ENCODE measurements around the gene CCDC85B. TPM values are rescaled to one million over a fixed set of nuclear protein-coding genes. Genes with fewer than 3 reads are reported as not detected.

Gene CCDC85B
- total RNA-seq, 2 experiments from 2014 or later = 25.5 to 45.0 TPM

- Mint-ChIP-seq H3K4me3 (no peak overlapping the region), H3K36me3 (ENCODE audit: low read depth) (no peaks in the 10 kb centered on the region), H3K27ac (no peak overlapping the region), H3K27me3 (peaks cover 2% of the 10 kb centered on the region), H3K4me1 (peaks cover 23% of the 10 kb centered on the region), H3K9me3 (ENCODE audit: low read depth) (no peaks in the 10 kb centered on the region)
- no peak for DNase-seq
- ChIA-PET POLR2A (interaction anchor here (0.6 kb wide), 1 partner anchor 18 kb away, joined by 5 read pairs; no protein-coding TSS in a partner anchor), CTCF (interaction anchor here (0.6 to 1.2 kb wide), 4 partner anchors 11 to 318 kb away, joined by 3 to 4 read pairs (median 3); no protein-coding TSS in a partner anchor)
- intact Hi-C loops (cut with DNase I, micrococcal nuclease) = no loop called here
- ATAC-seq = no peak
Observed at GRCh38 chr11:65912845-65913244, 22.4 kb downstream of the CCDC85B start.

DNA sequence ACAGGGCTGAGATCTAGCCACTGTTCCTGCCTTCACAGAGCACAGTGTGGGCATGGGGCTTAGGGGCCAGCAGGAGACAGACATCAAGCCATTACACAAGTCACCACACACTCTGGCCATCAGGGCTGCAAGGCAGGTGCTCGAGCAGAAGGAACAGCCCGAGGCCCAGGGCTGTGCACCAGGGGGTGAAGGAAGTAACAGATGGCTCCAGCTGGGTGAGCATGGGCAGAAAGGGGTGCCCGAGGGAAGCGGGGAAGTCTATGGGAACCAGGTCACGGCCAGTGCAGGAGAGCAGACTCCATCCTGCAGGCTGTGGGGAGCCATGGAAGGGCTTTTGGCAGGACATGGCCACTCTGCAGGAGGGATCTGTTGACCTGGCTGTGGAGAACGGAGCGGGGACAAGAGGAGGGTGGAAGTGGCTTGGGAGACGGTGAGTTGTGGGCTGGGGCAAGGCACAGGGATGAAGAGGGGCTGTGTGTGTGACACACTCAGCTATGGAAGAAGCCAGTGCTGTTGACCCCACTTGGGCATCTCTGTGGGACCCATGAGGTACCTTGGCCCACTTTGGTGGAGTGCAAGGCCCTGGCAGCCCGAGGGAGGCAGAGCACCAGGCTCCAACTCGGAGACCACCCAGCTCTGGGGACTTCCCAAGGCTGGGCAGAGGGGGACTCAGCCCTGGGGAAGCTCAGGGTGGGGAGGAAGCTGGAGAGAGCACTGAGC lies 24.8 kb downstream of the CCDC85B start:
- no peak for ATAC-seq
- peak overlapping the region; percentile 3 for H3K27ac Mint-ChIP-seq
- no peak overlapping the region for H3K4me3 Mint-ChIP-seq
- CTCF ChIA-PET = interaction anchor here (0.6 to 1.3 kb wide), 5 partner anchors 17 to 474 kb away, joined by 3 to 5 read pairs (median 3); partner anchors contain the start of gene CCDC85B
- DNase-seq = no peak
- intact Hi-C loops (cut with DNase I, micrococcal nuclease) = no loop called here
- POLR2A ChIA-PET = interaction anchor here (1.0 kb wide), 1 partner anchor 21 kb away, joined by 6 read pairs; no protein-coding TSS in a partner anchor
- peaks cover 22% of the 10 kb centered on the region for H3K4me1 Mint-ChIP-seq
- H3K27me3 Mint-ChIP-seq = peaks cover 2% of the 10 kb centered on the region
- peaks cover 2% of the 10 kb centered on the region for H3K36me3 Mint-ChIP-seq (ENCODE audit: low read depth)
- H3K9me3 Mint-ChIP-seq (ENCODE audit: low read depth) = no peaks in the 10 kb centered on the region

GRCh38 chr11:65915821-65916251 lies 25.4 kb downstream of the CCDC85B start:
- peaks cover 2% of the 10 kb centered on the region for H3K36me3 Mint-ChIP-seq (ENCODE audit: low read depth)
- peaks cover 2% of the 10 kb centered on the region for H3K27me3 Mint-ChIP-seq
- ChIA-PET CTCF (interaction anchor here (0.7 to 1.3 kb wide), 3 partner anchors 26 to 473 kb away, joined by 3 to 5 read pairs (median 3); partner anchors contain the start of gene CCDC85B), POLR2A (interaction anchor here (1.0 kb wide), 1 partner anchor 22 kb away, joined by 6 read pairs; no protein-coding TSS in a partner anchor)
- DNase-seq = peak; percentile 38
- H3K9me3 Mint-ChIP-seq (ENCODE audit: low read depth) = no peaks in the 10 kb centered on the region
- peaks cover 26% of the 10 kb centered on the region for H3K4me1 Mint-ChIP-seq
- no peak overlapping the region for H3K4me3 Mint-ChIP-seq
- no peak overlapping the region for H3K27ac Mint-ChIP-seq
- intact Hi-C loops (cut with DNase I, micrococcal nuclease) = no loop called here
- ATAC-seq = no peak

DNA sequence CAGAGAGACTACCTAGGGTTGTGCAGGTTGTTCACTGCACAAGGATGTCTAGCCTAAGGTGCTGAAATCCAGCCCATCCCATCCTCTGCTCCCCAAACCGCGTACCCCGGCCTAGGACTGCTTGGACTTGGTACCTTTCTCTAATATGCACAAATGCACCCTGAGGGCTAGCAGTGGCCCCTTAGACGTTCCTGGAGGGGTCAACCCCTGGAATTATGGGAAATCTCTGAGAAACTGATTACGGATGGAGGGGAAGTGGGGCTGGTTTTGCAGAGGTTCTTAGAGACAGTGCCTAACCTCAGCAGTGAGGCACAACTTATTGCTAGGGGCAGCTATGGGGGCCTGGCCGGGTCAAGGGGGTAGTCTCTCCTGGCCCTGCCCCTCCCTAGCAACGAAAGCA lies 25.9 kb downstream of the CCDC85B start:
- Mint-ChIP-seq H3K27me3 (peaks cover 2% of the 10 kb centered on the region), H3K4me1 (peaks cover 27% of the 10 kb centered on the region), H3K36me3 (ENCODE audit: low read depth) (peaks cover 2% of the 10 kb centered on the region), H3K9me3 (ENCODE audit: low read depth) (no peaks in the 10 kb centered on the region), H3K4me3 (peak overlapping the region; percentile 91), H3K27ac (peak overlapping the region; percentile 58)
- ATAC-seq (no peak), DNase-seq (no peak)
- POLR2A ChIA-PET = interaction anchor here (1.0 kb wide), 1 partner anchor 23 kb away, joined by 6 read pairs; no protein-coding TSS in a partner anchor
- CTCF ChIA-PET = interaction anchor here (0.7 to 1.3 kb wide), 3 partner anchors 26 to 473 kb away, joined by 3 to 5 read pairs (median 3); partner anchors contain the start of gene CCDC85B
- intact Hi-C loops (cut with DNase I, micrococcal nuclease) = no loop called here

- DNase-seq (no peak), ATAC-seq (no peak)
- H3K9me3 Mint-ChIP-seq (ENCODE audit: low read depth) = no peaks in the 10 kb centered on the region
- H3K36me3 Mint-ChIP-seq (ENCODE audit: low read depth) = peaks cover 6% of the 10 kb centered on the region
- ChIA-PET CTCF (interaction anchor here (0.7 to 1.8 kb wide), 4 partner anchors 8 to 57 kb away, joined by 4 to 10 read pairs (median 6); partner anchors contain the start of genes CCDC85B, FIBP and MUS81), POLR2A (no interaction called here)
- no peaks in the 10 kb centered on the region for H3K27me3 Mint-ChIP-seq
- intact Hi-C loops (cut with DNase I, micrococcal nuclease) = no loop called here
- peak overlapping the region; percentile 58 for H3K27ac Mint-ChIP-seq
- peaks cover 31% of the 10 kb centered on the region for H3K4me1 Mint-ChIP-seq
- H3K4me3 Mint-ChIP-seq = peak overlapping the region; percentile 91
Observed at GRCh38 chr11:65917077-65917433, 26.6 kb downstream of the CCDC85B start.

DNA sequence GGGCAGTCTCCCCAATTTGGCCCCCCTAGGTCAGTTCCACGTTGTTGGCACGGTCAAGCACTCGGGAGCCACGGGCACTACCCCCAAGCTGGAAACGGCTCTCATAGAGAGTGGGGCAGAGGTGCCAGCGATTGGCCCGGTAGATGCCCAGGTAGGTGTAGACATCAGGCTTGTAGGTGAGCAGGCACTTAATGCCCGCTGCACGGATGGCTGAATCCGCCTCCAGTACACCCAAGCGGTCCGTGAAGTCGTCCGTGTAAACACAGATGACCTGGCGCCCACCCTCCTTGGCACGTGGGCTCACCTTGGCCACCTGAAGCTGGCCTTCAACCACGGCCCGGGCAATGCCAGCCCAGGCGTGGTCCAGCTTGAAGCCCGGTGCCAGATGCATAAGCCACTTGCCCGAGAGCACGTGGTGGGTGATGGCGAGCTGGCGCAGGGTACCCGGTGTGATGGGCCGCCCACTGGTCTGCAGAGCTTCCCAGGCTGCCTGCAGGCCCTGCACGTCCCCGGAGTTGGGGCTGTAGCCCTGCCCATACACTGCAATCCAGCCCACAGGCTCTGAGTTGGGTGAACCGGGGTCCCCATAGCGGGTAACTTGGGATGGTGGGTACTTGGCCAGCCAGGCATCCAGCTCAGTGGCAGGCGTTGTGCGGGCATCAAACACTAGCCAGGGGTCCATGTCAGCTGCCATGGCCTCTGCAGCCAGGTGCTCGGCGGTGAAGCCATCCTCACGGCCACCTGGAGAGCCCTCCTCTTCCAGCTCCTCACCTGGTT lies 27.1 kb downstream of the CCDC85B start:
- ATAC-seq = no peak
- H3K27ac Mint-ChIP-seq = peak overlapping the region; percentile 86
- H3K36me3 Mint-ChIP-seq (ENCODE audit: low read depth) = peaks cover 11% of the 10 kb centered on the region
- H3K4me3 Mint-ChIP-seq = peak overlapping the region; percentile 91
- H3K4me1 Mint-ChIP-seq = peaks cover 35% of the 10 kb centered on the region
- ChIA-PET POLR2A (interaction anchor here (0.6 to 1.0 kb wide), 3 partner anchors 18 to 85 kb away, joined by 3 to 5 read pairs (median 3); partner anchors contain the start of genes CCDC85B and FOSL1), CTCF (interaction anchor here (0.6 to 1.8 kb wide), 7 partner anchors 9 to 200 kb away, joined by 3 to 10 read pairs (median 5); partner anchors contain the start of genes CCDC85B, FIBP, FOSL1 and MUS81)
- no peaks in the 10 kb centered on the region for H3K27me3 Mint-ChIP-seq
- intact Hi-C loops (cut with DNase I, micrococcal nuclease) = loop anchor here (2.0 kb wide), 4 partner anchors 29 to 343 kb away; partner anchors contain the start of genes CFL1 (in 1 of the 2), FIBP (in 1 of the 2) and SART1 (in 1 of the 2)
- no peaks in the 10 kb centered on the region for H3K9me3 Mint-ChIP-seq (ENCODE audit: low read depth)
- DNase-seq = no peak

DNA sequence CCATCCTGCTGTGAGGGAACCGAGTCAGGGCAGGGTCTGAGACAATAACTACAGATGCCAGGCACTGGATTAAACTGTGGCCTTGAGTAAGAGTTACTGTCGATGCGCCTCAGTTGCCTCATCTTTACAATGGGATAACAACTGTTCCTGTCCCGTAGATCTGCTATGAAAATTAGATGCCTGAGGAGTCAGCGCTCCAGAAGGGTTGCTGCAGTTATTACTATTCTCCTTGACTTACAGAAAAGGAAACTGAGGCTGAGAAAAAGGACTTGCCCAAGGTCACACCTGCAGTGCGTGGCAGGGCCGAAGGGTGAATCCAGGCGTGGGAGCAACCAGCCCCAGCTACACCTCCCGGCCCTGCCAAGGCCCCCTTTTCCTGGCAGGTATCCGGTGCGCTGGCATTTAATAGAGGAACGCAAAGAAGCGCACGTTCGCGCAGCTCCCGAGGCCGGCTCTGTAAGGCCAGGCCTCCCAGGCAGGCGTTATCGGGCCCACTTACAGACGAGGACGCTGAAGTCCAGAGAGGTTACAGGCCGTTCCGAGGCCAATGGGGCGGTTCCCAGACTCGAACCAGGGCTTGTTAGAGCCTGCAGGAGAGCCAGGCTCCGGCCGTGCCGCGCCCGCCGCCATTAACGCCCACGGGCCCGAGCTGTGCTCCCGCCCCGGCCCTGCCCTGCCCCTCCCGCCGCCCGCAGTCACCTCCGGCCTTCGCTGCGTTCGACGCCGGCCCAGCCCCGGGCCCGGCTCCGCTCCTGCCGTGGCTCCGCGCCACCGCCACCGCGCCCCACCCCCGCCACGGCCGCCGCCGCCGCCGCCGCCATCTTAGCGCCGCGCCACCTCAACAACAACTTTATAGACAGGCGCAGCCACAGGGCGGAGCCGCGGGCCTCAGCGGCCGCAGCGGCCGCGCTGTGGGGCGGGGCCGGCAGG lies 28.0 kb downstream of the CCDC85B start, which contains the start of gene C11orf68:
C11orf68 (minus strand) TSS at position 852 of the 930 bp plus-strand sequence; CDS start at position 821, 31 bp downstream.
- Mint-ChIP-seq H3K27me3 (no peaks in the 10 kb centered on the region), H3K4me3 (peak within 1 kb of the TSS; percentile 91), H3K4me1 (peaks cover 35% of the 10 kb centered on the region), H3K27ac (peak within 1 kb of the TSS; percentile 88), H3K9me3 (ENCODE audit: low read depth) (no peaks in the 10 kb centered on the region), H3K36me3 (ENCODE audit: low read depth) (peaks cover 14% of the 10 kb centered on the region)
- DNase-seq (no peak), ATAC-seq (peak; percentile 68)
- CTCF ChIA-PET = interaction anchor here (0.6 to 1.8 kb wide), 6 partner anchors 10 to 199 kb away, joined by 3 to 10 read pairs (median 5); partner anchors contain the start of genes CCDC85B, FIBP, FOSL1 and MUS81
- POLR2A ChIA-PET = interaction anchor here (0.9 to 1.0 kb wide), 2 partner anchors 18 to 28 kb away, joined by 3 to 5 read pairs; partner anchors contain the start of genes CCDC85B and FOSL1
- intact Hi-C loops (cut with DNase I, micrococcal nuclease) = loop anchor here (1.0 to 2.0 kb wide), 22 partner anchors 10 to 394 kb away; partner anchors contain the start of genes CFL1 (in 2 of the 2), FIBP (in 2 of the 2), FOSL1 (in 2 of the 2) and SART1 (in 2 of the 2)

GRCh38 chr11:65919141-65919572 lies 28.7 kb downstream of the CCDC85B start, which contains the start of gene DRAP1:
Gene DRAP1 (plus strand): TSS chr11:65919426. CDS start chr11:65919502, 76 bp downstream.
- no peaks in the 10 kb centered on the region for H3K9me3 Mint-ChIP-seq (ENCODE audit: low read depth)
- POLR2A ChIA-PET = no interaction called here
- peak within 1 kb of the TSS; percentile 88 for H3K27ac Mint-ChIP-seq
- no peaks in the 10 kb centered on the region for H3K27me3 Mint-ChIP-seq
- peak; percentile 100 for DNase-seq
- intact Hi-C loops (cut with DNase I, micrococcal nuclease) = loop anchor here (1.0 to 2.0 kb wide), 22 partner anchors 9 to 395 kb away; partner anchors contain the start of genes CFL1 (in 2 of the 2), FIBP (in 2 of the 2), FOSL1 (in 2 of the 2) and SART1 (in 2 of the 2)
- H3K36me3 Mint-ChIP-seq (ENCODE audit: low read depth) = peaks cover 14% of the 10 kb centered on the region
- peak within 1 kb of the TSS; percentile 91 for H3K4me3 Mint-ChIP-seq
- H3K4me1 Mint-ChIP-seq = peaks cover 35% of the 10 kb centered on the region
- CTCF ChIA-PET = interaction anchor here (0.6 kb wide), 1 partner anchor 132 kb away, joined by 4 read pairs; no protein-coding TSS in a partner anchor
- ATAC-seq = peak; percentile 94

DNA sequence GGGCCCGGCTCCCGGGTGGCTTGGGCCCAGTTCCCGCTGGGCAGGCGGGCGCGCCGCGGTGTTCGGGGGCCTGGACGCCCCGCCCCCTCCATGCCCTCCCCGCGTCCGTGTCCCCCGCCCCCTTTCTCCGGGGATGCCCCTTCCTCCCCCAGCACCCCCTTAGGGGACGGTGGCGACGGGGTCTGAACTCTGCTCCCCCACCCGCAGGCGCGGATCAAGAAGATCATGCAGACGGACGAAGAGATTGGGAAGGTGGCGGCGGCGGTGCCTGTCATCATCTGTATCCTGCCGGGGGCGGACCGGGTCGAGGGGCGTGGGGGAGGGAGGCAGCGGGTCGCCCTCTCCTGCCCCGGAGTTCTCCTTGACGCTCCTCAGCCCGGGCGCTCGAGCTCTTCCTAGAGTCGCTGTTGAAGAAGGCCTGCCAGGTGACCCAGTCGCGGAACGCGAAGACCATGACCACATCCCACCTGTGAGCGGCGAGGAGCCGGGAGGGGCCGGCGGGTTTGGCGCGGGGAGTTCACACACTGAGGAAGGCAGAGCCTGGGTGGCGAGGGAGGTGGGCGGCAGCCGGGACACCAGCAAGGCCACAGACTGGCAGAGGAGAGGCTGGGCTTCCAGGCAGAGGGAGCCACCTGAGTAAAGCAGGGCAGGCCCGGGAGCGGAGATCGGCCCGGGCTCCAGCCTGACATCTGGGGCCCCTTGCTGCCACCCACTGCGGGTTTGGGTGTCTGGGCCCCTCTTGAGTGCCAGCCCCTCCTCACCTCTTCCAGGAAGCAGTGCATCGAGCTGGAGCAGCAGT lies 29.3 kb downstream of the CCDC85B start:
- Mint-ChIP-seq H3K36me3 (ENCODE audit: low read depth) (peaks cover 15% of the 10 kb centered on the region), H3K9me3 (ENCODE audit: low read depth) (no peaks in the 10 kb centered on the region), H3K4me3 (peak overlapping the region; percentile 91), H3K4me1 (peaks cover 35% of the 10 kb centered on the region), H3K27me3 (no peaks in the 10 kb centered on the region), H3K27ac (peak overlapping the region; percentile 88)
- ATAC-seq = peak; percentile 40
- intact Hi-C loops (cut with DNase I, micrococcal nuclease) = loop anchor here (1.0 to 2.0 kb wide), 22 partner anchors 9 to 395 kb away; partner anchors contain the start of genes CFL1 (in 2 of the 2), FIBP (in 2 of the 2), FOSL1 (in 2 of the 2) and SART1 (in 2 of the 2)
- DNase-seq = peak; percentile 79
- ChIA-PET POLR2A (no interaction called here), CTCF (interaction anchor here (0.6 to 0.9 kb wide), 2 partner anchors 70 to 131 kb away, joined by 4 read pairs; no protein-coding TSS in a partner anchor)
